ENCODE results near the gene RNF17.

Gene RNF17

DNA sequence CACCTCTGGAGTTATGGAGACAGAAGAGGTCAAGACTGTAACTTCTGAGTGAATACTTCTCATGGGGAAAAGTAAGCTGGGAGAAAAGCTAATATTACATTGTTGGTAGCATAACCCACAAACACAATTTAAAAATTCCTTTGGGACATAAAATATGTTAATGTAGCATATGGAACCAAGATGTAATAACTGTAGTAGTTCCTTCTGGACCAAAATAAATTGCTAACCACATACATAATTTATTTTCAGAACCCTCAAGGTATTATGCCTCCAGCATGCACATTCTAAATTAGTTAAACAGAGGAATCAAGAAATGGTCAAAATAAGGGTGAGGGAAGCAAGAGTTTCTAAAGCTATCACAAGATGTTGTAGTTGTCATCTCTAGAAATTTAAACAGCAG is 4.8 kb upstream of the RNF17 start:
- no peak for TF ChIP-seq SPI1 (IDR thresholded peaks at IDR 0.05; ENCODE audit: borderline replicate concordance, low read depth)
- TF ChIP-seq, protein P1, sequence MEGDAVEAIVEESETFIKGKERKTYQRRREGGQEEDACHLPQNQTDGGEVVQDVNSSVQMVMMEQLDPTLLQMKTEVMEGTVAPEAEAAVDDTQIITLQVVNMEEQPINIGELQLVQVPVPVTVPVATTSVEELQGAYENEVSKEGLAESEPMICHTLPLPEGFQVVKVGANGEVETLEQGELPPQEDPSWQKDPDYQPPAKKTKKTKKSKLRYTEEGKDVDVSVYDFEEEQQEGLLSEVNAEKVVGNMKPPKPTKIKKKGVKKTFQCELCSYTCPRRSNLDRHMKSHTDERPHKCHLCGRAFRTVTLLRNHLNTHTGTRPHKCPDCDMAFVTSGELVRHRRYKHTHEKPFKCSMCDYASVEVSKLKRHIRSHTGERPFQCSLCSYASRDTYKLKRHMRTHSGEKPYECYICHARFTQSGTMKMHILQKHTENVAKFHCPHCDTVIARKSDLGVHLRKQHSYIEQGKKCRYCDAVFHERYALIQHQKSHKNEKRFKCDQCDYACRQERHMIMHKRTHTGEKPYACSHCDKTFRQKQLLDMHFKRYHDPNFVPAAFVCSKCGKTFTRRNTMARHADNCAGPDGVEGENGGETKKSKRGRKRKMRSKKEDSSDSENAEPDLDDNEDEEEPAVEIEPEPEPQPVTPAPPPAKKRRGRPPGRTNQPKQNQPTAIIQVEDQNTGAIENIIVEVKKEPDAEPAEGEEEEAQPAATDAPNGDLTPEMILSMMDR (IDR thresholded peaks at IDR 0.05; ENCODE audit: insufficient read depth, low read length): no peak
- TF ChIP-seq POLR2AphosphoS5 (IDR thresholded peaks at IDR 0.05; ENCODE audit: low read depth): no peak
- TF ChIP-seq GABPA (IDR thresholded peaks at IDR 0.05; ENCODE audit: low read depth): no peak
- TF ChIP-seq, protein P2, sequence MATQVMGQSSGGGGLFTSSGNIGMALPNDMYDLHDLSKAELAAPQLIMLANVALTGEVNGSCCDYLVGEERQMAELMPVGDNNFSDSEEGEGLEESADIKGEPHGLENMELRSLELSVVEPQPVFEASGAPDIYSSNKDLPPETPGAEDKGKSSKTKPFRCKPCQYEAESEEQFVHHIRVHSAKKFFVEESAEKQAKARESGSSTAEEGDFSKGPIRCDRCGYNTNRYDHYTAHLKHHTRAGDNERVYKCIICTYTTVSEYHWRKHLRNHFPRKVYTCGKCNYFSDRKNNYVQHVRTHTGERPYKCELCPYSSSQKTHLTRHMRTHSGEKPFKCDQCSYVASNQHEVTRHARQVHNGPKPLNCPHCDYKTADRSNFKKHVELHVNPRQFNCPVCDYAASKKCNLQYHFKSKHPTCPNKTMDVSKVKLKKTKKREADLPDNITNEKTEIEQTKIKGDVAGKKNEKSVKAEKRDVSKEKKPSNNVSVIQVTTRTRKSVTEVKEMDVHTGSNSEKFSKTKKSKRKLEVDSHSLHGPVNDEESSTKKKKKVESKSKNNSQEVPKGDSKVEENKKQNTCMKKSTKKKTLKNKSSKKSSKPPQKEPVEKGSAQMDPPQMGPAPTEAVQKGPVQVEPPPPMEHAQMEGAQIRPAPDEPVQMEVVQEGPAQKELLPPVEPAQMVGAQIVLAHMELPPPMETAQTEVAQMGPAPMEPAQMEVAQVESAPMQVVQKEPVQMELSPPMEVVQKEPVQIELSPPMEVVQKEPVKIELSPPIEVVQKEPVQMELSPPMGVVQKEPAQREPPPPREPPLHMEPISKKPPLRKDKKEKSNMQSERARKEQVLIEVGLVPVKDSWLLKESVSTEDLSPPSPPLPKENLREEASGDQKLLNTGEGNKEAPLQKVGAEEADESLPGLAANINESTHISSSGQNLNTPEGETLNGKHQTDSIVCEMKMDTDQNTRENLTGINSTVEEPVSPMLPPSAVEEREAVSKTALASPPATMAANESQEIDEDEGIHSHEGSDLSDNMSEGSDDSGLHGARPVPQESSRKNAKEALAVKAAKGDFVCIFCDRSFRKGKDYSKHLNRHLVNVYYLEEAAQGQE (IDR thresholded peaks at IDR 0.05; ENCODE audit: insufficient replicate concordance, low read depth): no peak
- Histone ChIP-seq H3K4me3 (replicated peaks; ENCODE audit: insufficient read depth, low read length) (no peak overlapping the region), H3K27ac (replicated peaks) (no peak overlapping the region), H3K27me3 (ENCODE audit: insufficient read depth, poor library complexity, severe bottlenecking) (peaks cover 11% of the 10 kb centered on the region)
- DNase-seq (ENCODE audit: low read depth in 1 of 2, low spot score in 1 of 2): no peak

DNA sequence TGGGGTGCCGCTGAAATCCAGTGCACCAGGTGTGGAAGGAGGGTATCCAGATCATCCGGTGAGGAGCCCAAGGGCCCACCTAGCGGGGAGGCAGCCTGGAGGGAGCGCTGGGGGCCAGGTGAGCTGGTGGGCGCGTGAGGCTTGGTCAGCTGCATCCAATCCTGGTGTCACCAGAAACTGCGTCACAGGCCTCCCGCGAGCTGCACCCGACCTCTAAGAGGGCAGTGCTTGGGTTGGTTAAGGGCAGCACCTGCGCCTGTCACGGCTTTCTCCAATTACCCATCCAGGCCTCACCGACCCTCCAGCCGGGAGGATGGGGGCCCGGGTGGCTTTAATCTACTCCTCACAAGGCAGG is 284 bp downstream of the RNF17 start:
- TF ChIP-seq SPI1 (IDR thresholded peaks at IDR 0.05; ENCODE audit: borderline replicate concordance, low read depth) (no peak), GABPA (IDR thresholded peaks at IDR 0.05; ENCODE audit: low read depth) (no peak), POLR2AphosphoS5 (IDR thresholded peaks at IDR 0.05; ENCODE audit: low read depth) (no peak)
- TF ChIP-seq, protein P2 (IDR thresholded peaks at IDR 0.05; ENCODE audit: insufficient replicate concordance, low read depth): no peak
- TF ChIP-seq, protein P1 (IDR thresholded peaks at IDR 0.05; ENCODE audit: insufficient read depth, low read length): no peak
- H3K27ac ChIP-seq (replicated peaks): no peak overlapping the region
- no peak for DNase-seq (ENCODE audit: low read depth in 1 of 2, low spot score in 1 of 2)

DNA sequence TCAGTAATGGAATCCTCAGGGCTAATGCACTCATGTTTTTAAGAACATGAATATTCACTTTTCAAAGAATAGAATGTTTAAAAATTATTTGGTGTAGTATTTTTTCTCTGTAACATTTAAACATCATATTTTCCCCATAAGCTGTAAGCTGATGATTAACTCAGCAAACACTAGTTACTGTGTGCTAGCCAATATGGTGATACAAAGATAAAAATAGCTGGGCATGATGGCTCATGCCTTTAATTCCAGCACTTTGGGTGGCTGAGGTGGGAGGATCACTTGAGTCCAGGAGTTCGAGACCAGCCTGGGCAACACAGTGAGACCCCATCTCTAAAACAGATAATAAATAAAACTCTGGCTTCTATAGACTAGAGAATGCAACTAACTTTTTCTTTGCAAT is 13.2 kb downstream of the RNF17 start:
- H3K27ac ChIP-seq (replicated peaks): no peak overlapping the region
- TF ChIP-seq, protein P1 (IDR thresholded peaks at IDR 0.05; ENCODE audit: insufficient read depth, low read length): no peak
- TF ChIP-seq, protein P2 (IDR thresholded peaks at IDR 0.05; ENCODE audit: insufficient replicate concordance, low read depth): no peak
- TF ChIP-seq GABPA (IDR thresholded peaks at IDR 0.05; ENCODE audit: low read depth) (no peak), SPI1 (IDR thresholded peaks at IDR 0.05; ENCODE audit: borderline replicate concordance, low read depth) (no peak), POLR2AphosphoS5 (IDR thresholded peaks at IDR 0.05; ENCODE audit: low read depth) (no peak)
- no peak overlapping the region for H3K4me3 ChIP-seq (replicated peaks; ENCODE audit: insufficient read depth, low read length)
- no peak for DNase-seq (ENCODE audit: low read depth in 1 of 2, low spot score in 1 of 2)
- peaks cover 4% of the 10 kb centered on the region for H3K27me3 ChIP-seq (ENCODE audit: insufficient read depth, poor library complexity, severe bottlenecking)

More for the DNA sequence above, 284 bp downstream of the RNF17 start:
- peaks cover 16% of the 10 kb centered on the region for H3K27me3 ChIP-seq (ENCODE audit: insufficient read depth, poor library complexity, severe bottlenecking)
- H3K4me3 ChIP-seq (replicated peaks; ENCODE audit: insufficient read depth, low read length): no peak overlapping the region

Measured in HL-60 (cell line).